Measurements from ENCODE around the gene TSPOAP1.

The TSPOAP1 gene

GRCh38 chr17:58340405-58340876 lies 11.8 kb upstream of the TSPOAP1 start:
- Histone ChIP-seq H3K27ac (peak overlapping the region; percentile 100), H3K4me1 (ENCODE audit: control insufficient read depth in 1 of 2, insufficient read depth in 1 of 2, low read depth in 1 of 2, low read length in 1 of 2) (peaks cover 96 to 100% of the 10 kb centered on the region in 2 experiments), H3K9me3 (no peaks in the 10 kb centered on the region), H3K36me3 (peaks cover 27% of the 10 kb centered on the region), H3K4me3 (ENCODE audit: low read depth in 1 of 2, low read length in 1 of 2) (peak overlapping the region; percentile 86 to 95), H3K27me3 (no peaks in the 10 kb centered on the region)
- no peak for TF ChIP-seq CTCF (IDR thresholded peaks at IDR 0.05)

DNA sequence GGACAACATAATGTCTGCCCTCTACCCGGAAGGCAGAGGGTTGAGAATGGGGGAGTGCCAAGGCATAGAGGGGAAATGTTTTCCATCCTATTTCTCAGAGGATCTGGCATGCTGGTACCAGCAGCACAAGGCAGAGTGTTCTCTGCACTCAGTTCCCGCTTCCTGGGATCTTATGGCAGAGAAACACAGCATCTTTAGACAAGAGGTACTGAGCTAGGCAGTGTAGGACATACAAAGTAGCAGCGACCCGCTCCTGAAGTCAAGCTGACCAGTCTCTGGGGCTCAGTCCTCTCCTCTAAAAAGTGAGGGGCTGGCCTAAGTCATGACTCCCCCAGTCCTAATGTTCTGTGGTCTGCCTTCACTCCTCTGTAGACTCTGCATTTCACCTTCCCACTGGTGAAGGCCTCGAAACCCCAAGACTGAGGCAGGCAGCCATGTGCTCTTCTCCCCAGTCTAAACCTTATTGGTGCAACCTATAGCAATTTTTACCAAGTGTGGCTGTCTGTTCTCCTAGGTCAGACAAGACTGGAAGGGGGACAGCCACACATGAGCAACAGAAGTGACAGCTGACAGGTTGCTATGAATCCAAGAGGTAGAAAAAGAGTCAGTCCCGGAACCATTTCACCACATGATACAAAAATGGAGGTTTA lies 11.3 kb upstream of the TSPOAP1 start:
- H3K9me3 ChIP-seq, result no peaks in the 10 kb centered on the region
- H3K4me3 ChIP-seq (ENCODE audit: low read depth in 1 of 2, low read length in 1 of 2), result peak overlapping the region; percentile 86 to 95
- peaks cover 21% of the 10 kb centered on the region for H3K36me3 ChIP-seq
- H3K4me1 ChIP-seq (ENCODE audit: control insufficient read depth in 1 of 2, insufficient read depth in 1 of 2, low read depth in 1 of 2, low read length in 1 of 2), result peaks cover 96 to 100% of the 10 kb centered on the region in 2 experiments
- H3K27me3 ChIP-seq, result no peaks in the 10 kb centered on the region
- peak overlapping the region; percentile 100 for H3K27ac ChIP-seq
- no peak for TF ChIP-seq CTCF (IDR thresholded peaks at IDR 0.05)

DNA sequence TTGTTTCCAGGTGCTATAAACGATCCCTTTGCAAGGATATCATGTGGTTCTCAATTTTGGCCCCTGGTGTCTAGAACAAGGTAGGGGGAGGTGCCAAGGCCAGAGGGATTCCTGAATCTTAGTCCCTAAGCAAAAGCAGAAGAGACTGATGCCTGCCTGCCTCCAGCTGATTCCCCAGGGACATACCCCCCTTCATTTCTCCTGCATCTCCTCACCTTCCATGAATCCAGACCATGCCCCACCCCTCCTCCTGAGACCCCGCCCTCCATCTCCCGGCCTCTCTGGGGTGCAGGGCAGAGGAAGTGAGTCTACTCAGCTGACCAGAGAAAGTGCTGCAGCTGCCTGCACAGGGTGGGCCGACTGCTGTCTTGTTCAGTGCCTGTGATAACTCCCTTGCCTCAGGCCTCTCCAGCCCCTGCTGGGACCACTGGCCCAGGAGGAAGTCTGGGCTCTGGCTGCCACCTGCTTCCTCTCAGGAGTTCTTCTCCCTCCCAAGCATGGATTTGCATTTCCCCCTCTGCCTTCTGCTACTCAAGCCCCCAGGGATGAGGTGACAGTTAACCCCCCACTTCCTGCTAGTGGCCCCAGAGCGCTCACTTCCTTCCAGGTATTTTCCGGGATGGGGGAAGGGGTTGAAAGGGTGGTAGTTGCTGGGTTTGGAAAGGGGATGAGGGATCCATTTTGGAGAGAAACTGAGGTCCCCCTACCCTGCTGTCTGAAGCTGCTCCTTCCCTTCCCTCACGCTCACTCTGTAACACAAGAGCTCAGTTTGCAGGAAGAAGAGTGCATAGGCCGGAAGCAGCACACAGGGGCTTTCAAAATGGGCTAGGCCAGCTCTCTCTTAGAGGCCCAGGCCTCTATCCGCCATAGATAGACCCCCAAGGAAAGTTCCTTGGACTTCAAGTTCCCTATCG lies 10.5 kb upstream of the TSPOAP1 start:
- Histone ChIP-seq H3K36me3 (peaks cover 13% of the 10 kb centered on the region), H3K4me3 (ENCODE audit: low read depth in 1 of 2, low read length in 1 of 2) (peak overlapping the region; percentile 86 to 95), H3K27ac (peak overlapping the region; percentile 100), H3K9me3 (no peaks in the 10 kb centered on the region), H3K27me3 (no peaks in the 10 kb centered on the region), H3K4me1 (ENCODE audit: control insufficient read depth in 1 of 2, insufficient read depth in 1 of 2, low read depth in 1 of 2, low read length in 1 of 2) (peaks cover 96 to 100% of the 10 kb centered on the region in 2 experiments)
- TF ChIP-seq CTCF (IDR thresholded peaks at IDR 0.05), result no peak

GRCh38 chr17:58338454-58338840 lies 9.9 kb upstream of the TSPOAP1 start:
- H3K27ac ChIP-seq, result peak overlapping the region; percentile 100
- TF ChIP-seq CTCF (IDR thresholded peaks at IDR 0.05), result no peak
- peaks cover 96 to 100% of the 10 kb centered on the region in 2 experiments for H3K4me1 ChIP-seq (ENCODE audit: control insufficient read depth in 1 of 2, insufficient read depth in 1 of 2, low read depth in 1 of 2, low read length in 1 of 2)
- H3K27me3 ChIP-seq, result no peaks in the 10 kb centered on the region
- peaks cover 7% of the 10 kb centered on the region for H3K36me3 ChIP-seq
- no peaks in the 10 kb centered on the region for H3K9me3 ChIP-seq
- peak overlapping the region; percentile 86 to 95 for H3K4me3 ChIP-seq (ENCODE audit: low read depth in 1 of 2, low read length in 1 of 2)

DNA sequence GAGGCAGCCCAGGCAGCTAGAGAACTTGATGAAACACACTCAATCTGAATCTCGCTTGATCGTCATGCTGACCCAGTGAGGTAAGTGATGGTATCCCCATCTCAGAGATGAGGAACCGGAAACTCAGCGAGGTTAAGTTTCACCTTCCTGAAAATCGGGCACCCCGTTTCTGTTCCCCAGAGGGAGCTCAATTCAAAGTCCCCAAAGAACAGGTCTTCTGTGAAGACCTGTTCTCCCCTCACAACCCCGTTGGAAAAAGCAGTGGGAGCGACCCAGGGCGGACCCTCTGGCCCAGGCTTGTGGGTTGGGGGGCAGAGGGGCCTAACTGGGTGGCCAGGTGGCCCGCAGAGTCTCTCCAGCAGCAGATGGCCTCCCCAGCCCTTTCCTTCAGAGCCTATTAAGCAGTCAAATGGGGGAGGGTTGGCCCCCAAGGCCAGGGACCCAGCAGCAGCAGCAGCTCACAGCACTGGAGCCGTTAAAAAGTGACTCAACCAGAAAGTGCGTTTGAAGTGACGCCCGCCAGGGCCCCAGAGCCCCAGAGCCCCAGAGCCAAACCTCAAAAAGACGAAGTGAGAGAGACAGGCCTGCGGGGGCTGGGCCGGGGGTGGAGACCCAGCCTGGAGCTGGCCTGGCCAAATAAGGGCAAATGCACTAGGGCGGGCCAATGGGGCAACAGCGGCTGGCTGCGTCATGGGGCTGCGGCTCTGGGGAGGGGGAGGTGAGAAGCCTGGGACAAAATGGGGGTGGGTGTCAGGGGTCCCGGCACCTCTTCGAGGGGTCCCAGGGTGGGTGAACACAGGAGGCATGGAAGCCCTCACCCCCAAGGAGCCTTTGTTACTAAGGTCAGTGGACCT lies 9.2 kb upstream of the TSPOAP1 start:
- Histone ChIP-seq H3K9me3 (no peaks in the 10 kb centered on the region), H3K27ac (peak overlapping the region; percentile 100), H3K4me3 (ENCODE audit: low read depth in 1 of 2, low read length in 1 of 2) (peak overlapping the region; percentile 86 to 95), H3K27me3 (no peaks in the 10 kb centered on the region), H3K4me1 (ENCODE audit: control insufficient read depth in 1 of 2, insufficient read depth in 1 of 2, low read depth in 1 of 2, low read length in 1 of 2) (peaks cover 96 to 100% of the 10 kb centered on the region in 2 experiments), H3K36me3 (peaks cover under 1% of the 10 kb centered on the region)
- TF ChIP-seq CTCF (IDR thresholded peaks at IDR 0.05), result peak; percentile 38
